Measurements from ENCODE around the gene ARHGAP18. TPM values are rescaled to one million over a fixed set of nuclear protein-coding genes. Genes with fewer than 3 reads are reported as not detected.

The ARHGAP18 gene, protein sequence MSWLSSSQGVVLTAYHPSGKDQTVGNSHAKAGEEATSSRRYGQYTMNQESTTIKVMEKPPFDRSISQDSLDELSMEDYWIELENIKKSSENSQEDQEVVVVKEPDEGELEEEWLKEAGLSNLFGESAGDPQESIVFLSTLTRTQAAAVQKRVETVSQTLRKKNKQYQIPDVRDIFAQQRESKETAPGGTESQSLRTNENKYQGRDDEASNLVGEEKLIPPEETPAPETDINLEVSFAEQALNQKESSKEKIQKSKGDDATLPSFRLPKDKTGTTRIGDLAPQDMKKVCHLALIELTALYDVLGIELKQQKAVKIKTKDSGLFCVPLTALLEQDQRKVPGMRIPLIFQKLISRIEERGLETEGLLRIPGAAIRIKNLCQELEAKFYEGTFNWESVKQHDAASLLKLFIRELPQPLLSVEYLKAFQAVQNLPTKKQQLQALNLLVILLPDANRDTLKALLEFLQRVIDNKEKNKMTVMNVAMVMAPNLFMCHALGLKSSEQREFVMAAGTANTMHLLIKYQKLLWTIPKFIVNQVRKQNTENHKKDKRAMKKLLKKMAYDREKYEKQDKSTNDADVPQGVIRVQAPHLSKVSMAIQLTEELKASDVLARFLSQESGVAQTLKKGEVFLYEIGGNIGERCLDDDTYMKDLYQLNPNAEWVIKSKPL
- 1 to 10 TPM; 2.1 to 2.5 (median 2.3) TPM for total RNA-seq

DNA sequence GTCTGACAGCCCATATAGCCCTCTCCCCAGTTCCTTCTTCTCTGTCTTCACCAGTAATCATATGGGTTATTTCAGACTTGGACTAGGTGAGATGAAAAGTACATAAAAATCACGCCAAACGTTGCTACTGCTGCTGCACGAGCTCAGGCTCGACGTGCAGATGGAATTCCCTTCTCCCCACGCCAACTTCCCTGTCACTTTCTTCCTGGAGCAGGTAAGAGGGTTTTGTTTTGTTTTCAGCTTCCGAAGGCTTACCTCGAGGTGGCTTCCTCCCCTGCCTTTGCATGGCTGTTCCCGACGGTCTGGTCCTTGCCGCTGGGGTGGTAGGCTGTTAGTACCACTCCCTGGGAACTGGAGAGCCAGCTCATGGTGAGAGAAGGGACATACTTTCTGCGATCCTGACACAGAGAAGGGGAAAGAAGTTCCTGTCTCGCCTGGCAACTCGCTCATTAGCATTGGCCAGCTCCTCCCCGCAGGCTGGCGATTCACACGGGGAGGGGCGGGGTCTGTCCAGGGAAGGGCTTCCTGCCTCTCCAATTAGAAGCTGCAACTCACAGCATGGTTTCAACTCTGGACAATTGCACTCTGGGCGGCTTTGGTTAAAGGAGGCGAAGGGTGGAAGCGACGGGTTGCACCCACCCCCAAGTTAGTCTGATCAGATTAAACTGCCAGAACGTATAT, at the start of gene ARHGAP18:
Gene ARHGAP18 (minus strand): TSS at position 409 of the 681 bp plus-strand sequence. CDS start 41 bp downstream, at position 368.
- H3K4me1 Mint-ChIP-seq (ENCODE audit: low read depth), result peaks cover 33% of the 10 kb centered on the region
- ATAC-seq, result peak; percentile 94 to 97

DNA sequence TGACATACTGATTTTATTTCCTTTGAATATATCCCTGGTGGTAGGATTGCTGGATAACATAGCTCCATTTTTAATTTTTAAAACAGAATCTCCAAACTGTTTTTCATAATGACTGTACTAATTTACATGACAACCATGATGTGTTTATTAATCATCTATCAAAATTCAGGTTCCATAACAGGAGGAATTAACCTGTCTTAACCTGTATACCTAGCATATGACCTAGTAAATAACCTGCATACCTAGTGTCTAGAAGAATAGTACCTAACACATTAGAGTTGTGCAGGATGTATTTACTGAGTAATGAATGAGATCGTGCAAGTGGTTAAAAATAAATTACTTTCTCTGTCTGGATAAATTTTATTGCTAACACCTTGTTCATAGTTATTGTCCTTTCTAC, 45.8 kb upstream of the ARHGAP18 start:
- Mint-ChIP-seq H3K36me3 (ENCODE audit: insufficient read depth) (no peaks in the 10 kb centered on the region), H3K4me1 (ENCODE audit: low read depth) (peaks cover 12% of the 10 kb centered on the region), H3K27me3 (ENCODE audit: low read depth) (no peaks in the 10 kb centered on the region), H3K9me3 (no peaks in the 10 kb centered on the region), H3K4me3 (no peak overlapping the region)
- DNase-seq (no peak), ATAC-seq (no peak)

More for the DNA sequence above, at the start of gene ARHGAP18:
- H3K36me3 Mint-ChIP-seq (ENCODE audit: insufficient read depth), result no peaks in the 10 kb centered on the region
- H3K27me3 Mint-ChIP-seq (ENCODE audit: low read depth), result no peaks in the 10 kb centered on the region
- H3K4me3 Mint-ChIP-seq, result peak within 1 kb of the TSS; percentile 92
- H3K9me3 Mint-ChIP-seq, result no peaks in the 10 kb centered on the region
- peak; percentile 50 for DNase-seq

DNA sequence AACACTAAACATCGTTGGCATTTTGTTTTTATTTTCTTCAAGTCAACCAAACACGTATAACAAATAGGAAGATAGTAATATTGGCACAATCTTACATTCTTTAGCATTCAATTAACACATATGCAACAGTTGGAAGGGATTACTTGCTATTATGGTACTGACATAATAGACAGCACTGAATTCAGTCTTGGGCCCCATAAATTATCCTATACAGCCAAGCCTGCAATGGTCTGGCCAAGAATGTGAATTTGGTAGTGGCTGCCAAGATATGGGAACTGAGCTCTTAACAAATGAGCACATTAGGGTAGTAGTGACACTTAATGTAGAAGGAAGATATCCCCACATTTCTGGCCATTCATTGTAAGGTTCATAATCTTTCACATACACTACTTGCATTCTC, 44.8 kb upstream of the ARHGAP18 start:
- H3K4me3 Mint-ChIP-seq, result no peak overlapping the region
- peaks cover 21% of the 10 kb centered on the region for H3K4me1 Mint-ChIP-seq (ENCODE audit: low read depth)
- DNase-seq, result no peak
- H3K9me3 Mint-ChIP-seq, result no peaks in the 10 kb centered on the region
- no peaks in the 10 kb centered on the region for H3K27me3 Mint-ChIP-seq (ENCODE audit: low read depth)
- H3K36me3 Mint-ChIP-seq (ENCODE audit: insufficient read depth), result no peaks in the 10 kb centered on the region
- ATAC-seq, result no peak

DNA sequence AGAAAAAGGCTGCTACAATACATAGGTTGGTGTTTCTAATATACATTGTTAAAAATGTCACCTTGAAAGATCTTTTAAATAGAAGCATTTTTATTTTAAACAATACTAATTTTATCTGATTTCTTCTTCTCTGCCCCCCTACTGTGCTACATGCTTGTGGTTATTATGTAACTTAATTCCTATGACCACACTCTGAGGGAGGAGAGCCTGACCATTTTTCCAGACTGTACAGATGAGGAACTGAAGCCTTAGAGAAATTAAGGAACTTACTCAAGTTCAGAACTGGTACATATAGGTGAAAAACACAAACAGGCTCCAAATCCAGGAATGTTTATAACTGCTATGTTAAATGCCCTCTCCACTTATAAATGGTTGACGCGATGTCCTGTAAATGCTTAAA, 43.4 kb upstream of the ARHGAP18 start:
- Mint-ChIP-seq H3K4me1 (ENCODE audit: low read depth) (peaks cover 34% of the 10 kb centered on the region), H3K9me3 (no peaks in the 10 kb centered on the region), H3K4me3 (no peak overlapping the region), H3K27me3 (ENCODE audit: low read depth) (no peaks in the 10 kb centered on the region), H3K36me3 (ENCODE audit: insufficient read depth) (peaks cover 2% of the 10 kb centered on the region)
- DNase-seq, result no peak
- ATAC-seq, result no peak

DNA sequence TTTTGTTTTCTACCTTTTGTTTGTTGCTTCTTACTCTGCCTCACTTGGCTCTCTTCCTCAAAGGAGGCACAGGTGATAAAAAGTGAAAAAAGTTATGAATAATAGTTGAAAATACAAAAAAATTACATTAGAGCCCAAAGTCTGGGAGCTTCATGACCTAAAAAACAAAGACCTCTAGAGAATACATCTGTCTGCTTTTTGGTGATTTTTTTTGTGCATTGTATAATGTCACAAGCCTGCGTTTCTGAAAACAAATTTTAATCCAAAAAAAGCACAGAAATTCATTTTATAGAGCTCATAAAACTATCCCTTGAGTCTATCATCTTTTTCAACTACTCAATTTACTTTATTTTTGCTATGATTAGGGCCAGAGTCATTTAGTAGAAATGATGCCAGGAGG, 41.4 kb upstream of the ARHGAP18 start:
- no peak overlapping the region for H3K4me3 Mint-ChIP-seq
- DNase-seq (no peak), ATAC-seq (no peak)
- peaks cover 48% of the 10 kb centered on the region for H3K4me1 Mint-ChIP-seq (ENCODE audit: low read depth)
- no peaks in the 10 kb centered on the region for H3K9me3 Mint-ChIP-seq
- no peaks in the 10 kb centered on the region for H3K27me3 Mint-ChIP-seq (ENCODE audit: low read depth)
- peaks cover 2% of the 10 kb centered on the region for H3K36me3 Mint-ChIP-seq (ENCODE audit: insufficient read depth)

DNA sequence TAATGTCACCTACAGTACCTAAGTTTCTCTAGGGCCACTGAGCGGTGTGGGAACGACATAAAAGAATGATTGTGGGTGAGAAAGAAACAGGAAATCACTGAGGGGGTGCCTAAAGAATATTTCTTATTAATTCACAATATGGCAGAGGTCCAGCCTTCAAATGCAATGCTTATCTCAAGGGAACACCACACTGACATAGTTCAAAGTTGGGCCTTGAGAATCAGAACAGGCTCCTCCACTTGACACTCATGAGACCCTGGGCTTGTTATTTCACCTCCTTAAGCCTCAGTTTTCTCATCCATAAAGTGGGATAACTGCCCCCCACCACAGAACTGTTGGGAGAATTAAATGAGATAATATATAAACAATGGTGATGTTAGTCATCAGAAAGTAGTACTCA, 40.4 kb upstream of the ARHGAP18 start:
- H3K9me3 Mint-ChIP-seq, result no peaks in the 10 kb centered on the region
- H3K27me3 Mint-ChIP-seq (ENCODE audit: low read depth), result no peaks in the 10 kb centered on the region
- H3K36me3 Mint-ChIP-seq (ENCODE audit: insufficient read depth), result peaks cover 2% of the 10 kb centered on the region
- peaks cover 49% of the 10 kb centered on the region for H3K4me1 Mint-ChIP-seq (ENCODE audit: low read depth)
- ATAC-seq (no peak), DNase-seq (no peak)
- H3K4me3 Mint-ChIP-seq, result no peak overlapping the region

DNA sequence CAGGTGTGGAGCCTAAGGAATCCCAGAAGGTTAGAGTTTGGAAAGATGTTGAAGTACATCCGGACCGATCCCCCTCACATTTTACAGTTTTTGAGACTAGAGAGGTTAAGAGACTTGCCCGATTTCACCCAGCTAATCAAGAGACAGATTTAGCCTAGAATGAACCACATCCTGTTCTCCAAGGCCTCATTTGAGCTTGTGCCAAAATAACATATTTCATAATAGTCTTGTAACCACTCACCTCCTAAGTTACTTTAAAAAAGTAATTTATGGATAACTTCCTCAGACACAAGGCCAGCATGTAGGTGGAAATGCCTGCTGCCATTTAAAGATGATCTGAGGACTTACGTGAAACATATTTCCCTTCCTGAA, 39.8 kb upstream of the ARHGAP18 start:
- DNase-seq (no peak), ATAC-seq (peak in 1 of 2 donors; percentile 22)
- Mint-ChIP-seq H3K4me3 (peak overlapping the region; percentile 66), H3K4me1 (ENCODE audit: low read depth) (peaks cover 54% of the 10 kb centered on the region), H3K9me3 (no peaks in the 10 kb centered on the region), H3K27me3 (ENCODE audit: low read depth) (no peaks in the 10 kb centered on the region), H3K36me3 (ENCODE audit: insufficient read depth) (peaks cover 2% of the 10 kb centered on the region)

DNA sequence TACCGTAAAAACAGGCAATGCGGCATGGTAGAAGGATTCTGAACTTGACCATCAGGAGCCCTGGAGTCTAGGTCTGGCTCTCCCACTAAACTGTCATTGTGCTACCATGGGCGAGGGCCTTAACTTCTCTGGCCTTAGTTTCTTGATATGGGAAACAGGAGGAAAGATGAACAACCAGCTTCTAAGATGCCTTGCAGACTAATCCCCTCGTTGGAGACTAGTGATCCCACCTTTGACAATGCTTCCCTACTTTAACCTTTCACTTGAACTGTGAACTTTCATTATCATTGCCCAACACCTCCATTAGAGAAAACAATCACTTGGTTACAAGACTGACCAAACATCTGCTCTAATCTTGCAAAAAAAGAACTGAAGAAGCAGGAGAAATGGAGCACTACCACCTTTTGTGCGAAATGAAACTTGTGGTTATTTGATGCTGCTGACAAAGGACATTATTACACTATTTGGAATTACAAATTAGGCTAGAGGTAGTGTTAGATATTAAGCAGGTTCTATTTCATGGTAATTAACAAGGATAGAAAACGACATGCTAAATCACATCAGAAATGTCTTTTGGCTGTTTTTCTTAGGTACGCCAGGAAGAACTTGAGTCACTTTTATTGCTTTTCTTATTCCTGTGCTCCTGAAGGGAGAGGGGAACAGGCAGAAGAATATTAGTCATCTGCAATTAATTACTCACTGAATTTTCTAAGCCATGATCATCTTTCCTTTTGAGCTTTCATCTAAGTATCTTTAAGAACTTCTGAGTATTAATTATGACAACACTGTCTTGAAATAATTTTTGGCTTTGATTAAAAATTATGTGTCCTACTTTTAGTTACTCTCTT, 39.1 kb upstream of the ARHGAP18 start:
- H3K4me1 Mint-ChIP-seq (ENCODE audit: low read depth), result peaks cover 60% of the 10 kb centered on the region
- peak overlapping the region; percentile 66 for H3K4me3 Mint-ChIP-seq
- H3K36me3 Mint-ChIP-seq (ENCODE audit: insufficient read depth), result peaks cover 2% of the 10 kb centered on the region
- no peaks in the 10 kb centered on the region for H3K27me3 Mint-ChIP-seq (ENCODE audit: low read depth)
- no peak for ATAC-seq
- H3K9me3 Mint-ChIP-seq, result no peaks in the 10 kb centered on the region
- DNase-seq, result no peak

DNA sequence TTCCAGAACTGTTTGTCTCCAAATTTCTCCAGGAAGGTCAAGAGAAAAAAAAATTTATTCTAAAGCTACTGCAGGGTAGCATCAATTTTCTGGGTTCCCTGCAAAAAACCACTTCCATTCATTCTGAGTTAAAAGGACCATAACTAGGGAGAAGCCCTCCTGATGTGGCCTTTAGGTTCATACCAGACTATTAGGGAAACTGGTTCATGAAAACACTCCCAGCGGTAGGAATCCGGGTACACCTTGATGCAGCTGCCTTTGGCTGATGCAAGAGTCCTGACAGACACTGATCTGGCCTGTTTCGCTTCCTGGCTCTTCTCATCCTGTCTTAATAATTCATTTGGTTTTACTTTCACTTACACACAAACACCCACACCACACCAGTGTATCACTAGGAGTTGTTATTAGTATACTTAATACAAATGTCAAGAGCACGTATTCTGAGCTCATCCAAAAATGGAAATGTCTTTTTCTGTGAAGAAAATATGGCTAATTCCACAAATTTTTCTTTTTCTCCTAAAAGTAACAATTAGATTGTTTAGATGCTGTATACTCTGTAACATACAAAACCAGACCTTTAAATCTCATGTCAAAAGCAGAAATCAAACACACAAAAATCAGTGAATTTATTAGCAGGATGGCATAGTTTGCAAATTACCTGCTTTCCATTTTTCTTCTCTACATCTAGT, 38.4 kb upstream of the ARHGAP18 start:
- Mint-ChIP-seq H3K4me3 (peak overlapping the region; percentile 66), H3K27me3 (ENCODE audit: low read depth) (no peaks in the 10 kb centered on the region), H3K4me1 (ENCODE audit: low read depth) (peaks cover 67% of the 10 kb centered on the region), H3K36me3 (ENCODE audit: insufficient read depth) (peaks cover 2% of the 10 kb centered on the region), H3K9me3 (no peaks in the 10 kb centered on the region)
- DNase-seq, result peak; percentile 51
- ATAC-seq, result peak; percentile 91 to 92

DNA sequence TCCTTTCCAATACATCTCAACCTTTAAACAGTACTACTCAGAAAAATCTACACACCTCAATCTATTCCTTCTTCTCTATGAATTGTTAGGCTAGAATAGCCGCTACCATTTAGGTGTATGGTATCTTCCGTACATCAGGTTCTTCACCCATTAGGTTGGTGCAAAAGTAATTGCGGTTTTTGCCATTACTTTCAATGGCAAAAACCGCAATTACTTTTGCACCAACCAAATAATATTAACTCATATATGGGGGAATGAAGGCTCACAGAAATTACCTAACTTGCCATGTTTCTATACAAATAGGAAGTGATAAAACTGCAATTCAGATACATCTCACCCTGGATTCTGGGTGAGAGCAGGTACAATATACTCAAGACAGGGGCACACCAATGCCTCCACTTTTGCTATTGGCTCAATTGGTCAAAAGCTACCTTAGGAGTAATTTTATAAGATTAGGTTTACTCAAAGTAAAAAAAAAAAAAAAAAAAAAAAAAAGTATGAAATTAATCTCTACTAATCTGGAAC, 37.7 kb upstream of the ARHGAP18 start:
- Mint-ChIP-seq H3K4me3 (no peak overlapping the region), H3K4me1 (ENCODE audit: low read depth) (peaks cover 67% of the 10 kb centered on the region), H3K36me3 (ENCODE audit: insufficient read depth) (peaks cover 2% of the 10 kb centered on the region), H3K9me3 (no peaks in the 10 kb centered on the region), H3K27me3 (ENCODE audit: low read depth) (no peaks in the 10 kb centered on the region)
- DNase-seq (no peak), ATAC-seq (no peak)

DNA sequence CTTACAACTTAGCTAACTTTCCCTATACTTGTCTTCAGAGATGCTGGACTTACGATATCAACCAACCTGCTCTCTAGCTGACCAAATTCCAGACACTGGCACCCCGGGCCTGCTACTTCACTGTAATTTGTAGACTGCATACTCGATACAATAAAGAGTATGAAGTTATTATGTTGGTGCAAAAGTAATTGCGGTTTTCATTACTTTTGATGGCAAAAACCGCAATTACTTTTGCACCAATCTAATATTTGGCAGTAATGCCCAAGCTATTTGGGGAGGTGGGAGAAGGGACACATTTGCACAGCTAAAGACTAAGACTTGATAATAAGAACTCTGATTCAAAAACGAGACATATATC, 34.9 kb upstream of the ARHGAP18 start:
- Mint-ChIP-seq H3K9me3 (no peaks in the 10 kb centered on the region), H3K27me3 (ENCODE audit: low read depth) (no peaks in the 10 kb centered on the region), H3K36me3 (ENCODE audit: insufficient read depth) (peaks cover 2% of the 10 kb centered on the region), H3K4me1 (ENCODE audit: low read depth) (peaks cover 50% of the 10 kb centered on the region), H3K4me3 (no peak overlapping the region)
- DNase-seq (no peak), ATAC-seq (no peak)

DNA sequence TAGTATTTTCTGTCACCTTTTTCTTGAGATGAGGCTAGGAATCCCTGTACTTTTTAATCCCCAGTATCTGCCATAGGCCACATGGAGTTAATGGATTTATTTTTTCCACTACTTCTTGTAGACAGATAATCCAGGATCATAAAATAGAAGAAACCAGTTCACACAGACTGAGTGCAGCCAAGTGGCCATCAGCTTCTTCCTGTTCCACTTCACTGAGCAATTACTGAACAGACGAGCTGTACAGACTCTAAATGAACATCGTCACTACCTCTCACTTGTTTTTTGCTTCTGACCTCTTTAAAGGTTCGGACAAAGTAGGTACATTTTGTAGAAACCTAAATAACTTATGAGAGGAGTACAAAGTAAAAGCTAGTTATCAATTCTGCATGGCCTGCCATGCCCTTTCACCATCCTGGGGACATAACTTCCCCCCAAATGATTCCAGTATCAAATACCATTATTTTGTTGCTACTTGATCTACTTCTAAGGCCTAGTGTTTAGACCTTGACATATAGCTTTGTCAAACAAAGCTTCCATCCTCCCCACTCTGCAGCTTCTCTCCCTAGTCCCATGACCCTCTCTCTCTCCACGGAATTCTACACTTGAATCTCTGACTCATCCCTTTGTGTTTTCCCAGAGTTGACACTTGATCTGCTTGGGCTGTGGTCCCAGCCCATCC, 34.4 kb upstream of the ARHGAP18 start:
- peaks cover 44% of the 10 kb centered on the region for H3K4me1 Mint-ChIP-seq (ENCODE audit: low read depth)
- peaks cover 2% of the 10 kb centered on the region for H3K36me3 Mint-ChIP-seq (ENCODE audit: insufficient read depth)
- no peak overlapping the region for H3K4me3 Mint-ChIP-seq

DNA sequence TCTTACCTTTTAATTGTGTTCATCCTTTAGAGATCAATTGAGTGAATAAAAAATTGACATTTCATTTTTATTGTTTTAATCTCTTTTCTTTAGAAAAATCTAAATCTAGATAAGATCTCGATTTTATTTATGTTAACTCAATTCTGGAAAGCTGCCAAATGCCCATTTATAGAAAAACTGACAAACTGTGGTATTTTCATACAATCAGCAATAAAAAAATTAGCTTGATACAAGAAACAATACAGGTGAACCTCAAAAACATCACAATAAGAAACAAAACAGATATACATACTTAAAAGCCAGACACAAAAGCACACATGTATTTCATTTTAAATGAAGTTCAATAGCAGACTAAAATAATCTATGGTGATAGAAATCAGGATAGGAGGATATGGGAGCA, 30.0 kb upstream of the ARHGAP18 start:
- DNase-seq (no peak), ATAC-seq (no peak)
- H3K4me1 Mint-ChIP-seq (ENCODE audit: low read depth), result peaks cover 22% of the 10 kb centered on the region
- H3K27me3 Mint-ChIP-seq (ENCODE audit: low read depth), result no peaks in the 10 kb centered on the region
- H3K9me3 Mint-ChIP-seq, result no peaks in the 10 kb centered on the region
- no peaks in the 10 kb centered on the region for H3K36me3 Mint-ChIP-seq (ENCODE audit: insufficient read depth)
- no peak overlapping the region for H3K4me3 Mint-ChIP-seq

More for the DNA sequence above, 34.4 kb upstream of the ARHGAP18 start:
- DNase-seq (no peak), ATAC-seq (no peak)
- H3K9me3 Mint-ChIP-seq, result no peaks in the 10 kb centered on the region
- H3K27me3 Mint-ChIP-seq (ENCODE audit: low read depth), result no peaks in the 10 kb centered on the region
